ENCODE data around the gene SLPI.

SLPI gene

GRCh38 chr20:45289942-45290676 lies 35.7 kb upstream of the SLPI start:
- Mint-ChIP-seq H3K4me1 (peaks cover 14 to 26% of the 10 kb centered on the region in 2 donors), H3K4me3 (no peak overlapping the region), H3K9me3 (no peaks in the 10 kb centered on the region), H3K36me3 (no peaks in the 10 kb centered on the region), H3K27me3 (peaks cover 34 to 55% of the 10 kb centered on the region in 2 donors), H3K27ac (no peak overlapping the region)
- no peak for ATAC-seq (replicated peaks)
- no peak for DNase-seq

GRCh38 chr20:45288860-45289259 lies 34.5 kb upstream of the SLPI start:
- peaks cover 13 to 23% of the 10 kb centered on the region in 2 donors for H3K4me1 Mint-ChIP-seq
- DNase-seq: no peak
- H3K27me3 Mint-ChIP-seq: peaks cover 29 to 57% of the 10 kb centered on the region in 2 donors
- ATAC-seq (replicated peaks): no peak
- H3K27ac Mint-ChIP-seq: no peak overlapping the region
- H3K9me3 Mint-ChIP-seq: no peaks in the 10 kb centered on the region
- H3K36me3 Mint-ChIP-seq: no peaks in the 10 kb centered on the region
- no peak overlapping the region for H3K4me3 Mint-ChIP-seq

GRCh38 chr20:45288376-45288775 lies 34.0 kb upstream of the SLPI start:
- Mint-ChIP-seq H3K27me3 (peaks cover 30 to 54% of the 10 kb centered on the region in 2 donors), H3K9me3 (no peaks in the 10 kb centered on the region), H3K36me3 (no peaks in the 10 kb centered on the region), H3K4me3 (no peak overlapping the region), H3K4me1 (peaks cover 12 to 18% of the 10 kb centered on the region in 2 donors), H3K27ac (no peak overlapping the region)
- DNase-seq: no peak
- ATAC-seq (replicated peaks): no peak

DNA sequence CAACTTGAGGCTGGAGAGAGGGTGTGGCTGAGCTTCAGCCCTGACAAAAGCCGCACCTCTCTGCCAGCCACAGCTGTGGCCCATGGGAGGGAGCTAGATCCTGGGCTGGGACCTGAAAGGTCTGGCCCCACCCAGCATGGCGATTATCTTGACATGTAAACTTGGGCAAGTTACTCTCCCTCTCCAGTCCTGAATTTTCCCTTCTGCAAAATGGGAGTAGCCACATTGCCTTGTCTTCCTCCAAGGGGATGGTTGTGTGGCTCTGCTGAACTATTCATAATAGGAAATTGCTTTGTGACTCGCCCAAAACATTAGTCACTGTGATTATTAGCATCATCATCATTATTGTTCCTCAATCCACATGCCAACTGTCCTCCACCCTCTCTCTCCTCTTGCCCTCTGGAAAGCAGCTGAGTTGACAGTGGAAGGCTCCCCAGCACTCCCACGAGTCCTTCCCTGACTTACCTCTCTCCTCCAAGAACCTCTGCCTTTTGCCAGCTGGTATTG lies 29.2 kb upstream of the SLPI start:
- no peak for ATAC-seq (replicated peaks)
- Mint-ChIP-seq H3K27me3 (peaks cover 38 to 48% of the 10 kb centered on the region in 2 donors), H3K27ac (no peak overlapping the region), H3K36me3 (no peaks in the 10 kb centered on the region), H3K4me1 (no peaks in the 10 kb centered on the region), H3K4me3 (no peak overlapping the region), H3K9me3 (peaks cover 0 to 2% of the 10 kb centered on the region in 2 donors)
- DNase-seq: no peak

GRCh38 chr20:45282700-45283550 lies 28.6 kb upstream of the SLPI start:
- peaks cover 0 to 3% of the 10 kb centered on the region in 2 donors for H3K9me3 Mint-ChIP-seq
- DNase-seq (no peak), ATAC-seq (replicated peaks) (no peak)
- H3K4me3 Mint-ChIP-seq: no peak overlapping the region
- no peak overlapping the region for H3K27ac Mint-ChIP-seq
- peaks cover 38 to 51% of the 10 kb centered on the region in 2 donors for H3K27me3 Mint-ChIP-seq
- no peaks in the 10 kb centered on the region for H3K36me3 Mint-ChIP-seq
- no peaks in the 10 kb centered on the region for H3K4me1 Mint-ChIP-seq

- no peaks in the 10 kb centered on the region for H3K36me3 Mint-ChIP-seq
- H3K27ac Mint-ChIP-seq: no peak overlapping the region
- peaks cover 50 to 64% of the 10 kb centered on the region in 2 donors for H3K27me3 Mint-ChIP-seq
- ATAC-seq (replicated peaks): no peak
- H3K4me1 Mint-ChIP-seq: no peaks in the 10 kb centered on the region
- H3K4me3 Mint-ChIP-seq: no peak overlapping the region
- peaks cover 0 to 3% of the 10 kb centered on the region in 2 donors for H3K9me3 Mint-ChIP-seq
- no peak for DNase-seq
Measured at GRCh38 chr20:45279992-45280391, 25.6 kb upstream of the SLPI start.

DNA sequence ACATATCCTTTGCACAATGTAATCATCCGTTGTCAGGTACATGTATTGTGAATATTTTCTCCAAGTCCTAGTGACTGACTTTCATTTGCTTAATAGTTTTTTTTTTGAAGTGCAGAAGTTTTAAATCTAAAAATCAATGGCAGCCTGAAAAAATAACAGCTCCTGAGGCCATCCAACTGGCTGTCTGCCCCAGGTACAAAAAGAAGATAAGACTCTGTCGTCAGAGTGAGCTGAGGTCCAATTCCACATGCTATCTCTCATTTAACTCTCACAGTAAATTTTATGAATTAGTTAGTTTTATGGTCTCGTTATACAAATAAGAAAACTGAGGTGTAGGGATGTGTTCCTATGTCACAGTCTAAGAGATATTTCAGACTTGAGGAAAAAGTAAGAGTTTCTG lies 21.0 kb upstream of the SLPI start:
- H3K9me3 Mint-ChIP-seq: peaks cover 0 to 3% of the 10 kb centered on the region in 2 donors
- H3K4me1 Mint-ChIP-seq: no peaks in the 10 kb centered on the region
- ATAC-seq (replicated peaks) (no peak), DNase-seq (no peak)
- H3K27ac Mint-ChIP-seq: no peak overlapping the region
- H3K27me3 Mint-ChIP-seq: peaks cover 56 to 82% of the 10 kb centered on the region in 2 donors
- no peaks in the 10 kb centered on the region for H3K36me3 Mint-ChIP-seq
- H3K4me3 Mint-ChIP-seq: no peak overlapping the region

- H3K27ac Mint-ChIP-seq: no peak overlapping the region
- DNase-seq: no peak
- H3K36me3 Mint-ChIP-seq: no peaks in the 10 kb centered on the region
- no peak overlapping the region for H3K4me3 Mint-ChIP-seq
- no peaks in the 10 kb centered on the region for H3K9me3 Mint-ChIP-seq
- H3K27me3 Mint-ChIP-seq: peaks cover 43 to 74% of the 10 kb centered on the region in 2 donors
- ATAC-seq (replicated peaks): no peak
- H3K4me1 Mint-ChIP-seq: no peaks in the 10 kb centered on the region
Measured at GRCh38 chr20:45269754-45270270, 15.4 kb upstream of the SLPI start.

DNA sequence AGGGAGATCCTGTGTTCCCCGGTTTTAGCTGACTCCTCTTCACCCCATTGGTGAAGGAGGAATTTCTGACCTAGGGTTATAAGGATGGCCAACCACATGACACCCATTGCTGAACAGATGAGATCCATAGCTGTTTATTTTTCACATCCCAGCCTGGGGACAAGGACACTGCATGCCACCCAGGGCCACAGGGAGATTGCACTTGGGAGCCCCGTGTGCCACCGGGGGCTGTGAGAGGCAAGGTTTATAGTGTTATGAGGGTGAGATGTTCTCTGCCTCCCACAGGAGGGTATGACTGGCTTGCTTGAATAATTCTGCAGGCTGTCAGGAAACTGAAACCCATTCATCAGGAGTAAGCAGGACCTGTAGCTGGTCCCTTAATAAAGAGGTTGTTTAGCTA lies 14.7 kb upstream of the SLPI start:
- Mint-ChIP-seq H3K4me3 (no peak overlapping the region), H3K4me1 (no peaks in the 10 kb centered on the region), H3K9me3 (no peaks in the 10 kb centered on the region), H3K27ac (no peak overlapping the region), H3K27me3 (peaks cover 39 to 76% of the 10 kb centered on the region in 2 donors), H3K36me3 (no peaks in the 10 kb centered on the region)
- DNase-seq (no peak), ATAC-seq (replicated peaks) (no peak)

GRCh38 chr20:45268531-45268930 lies 14.2 kb upstream of the SLPI start:
- ATAC-seq (replicated peaks) (no peak), DNase-seq (no peak)
- H3K27me3 Mint-ChIP-seq: peaks cover 33 to 74% of the 10 kb centered on the region in 2 donors
- H3K4me1 Mint-ChIP-seq: no peaks in the 10 kb centered on the region
- no peaks in the 10 kb centered on the region for H3K36me3 Mint-ChIP-seq
- no peak overlapping the region for H3K4me3 Mint-ChIP-seq
- no peak overlapping the region for H3K27ac Mint-ChIP-seq
- H3K9me3 Mint-ChIP-seq: no peaks in the 10 kb centered on the region

- H3K27me3 Mint-ChIP-seq: peaks cover 32 to 69% of the 10 kb centered on the region in 2 donors
- H3K36me3 Mint-ChIP-seq: no peaks in the 10 kb centered on the region
- no peak for ATAC-seq (replicated peaks)
- H3K4me1 Mint-ChIP-seq: no peaks in the 10 kb centered on the region
- no peak overlapping the region for H3K4me3 Mint-ChIP-seq
- no peak overlapping the region for H3K27ac Mint-ChIP-seq
- H3K9me3 Mint-ChIP-seq: no peaks in the 10 kb centered on the region
- no peak for DNase-seq
Measured at GRCh38 chr20:45266977-45267376, 12.6 kb upstream of the SLPI start.

DNA sequence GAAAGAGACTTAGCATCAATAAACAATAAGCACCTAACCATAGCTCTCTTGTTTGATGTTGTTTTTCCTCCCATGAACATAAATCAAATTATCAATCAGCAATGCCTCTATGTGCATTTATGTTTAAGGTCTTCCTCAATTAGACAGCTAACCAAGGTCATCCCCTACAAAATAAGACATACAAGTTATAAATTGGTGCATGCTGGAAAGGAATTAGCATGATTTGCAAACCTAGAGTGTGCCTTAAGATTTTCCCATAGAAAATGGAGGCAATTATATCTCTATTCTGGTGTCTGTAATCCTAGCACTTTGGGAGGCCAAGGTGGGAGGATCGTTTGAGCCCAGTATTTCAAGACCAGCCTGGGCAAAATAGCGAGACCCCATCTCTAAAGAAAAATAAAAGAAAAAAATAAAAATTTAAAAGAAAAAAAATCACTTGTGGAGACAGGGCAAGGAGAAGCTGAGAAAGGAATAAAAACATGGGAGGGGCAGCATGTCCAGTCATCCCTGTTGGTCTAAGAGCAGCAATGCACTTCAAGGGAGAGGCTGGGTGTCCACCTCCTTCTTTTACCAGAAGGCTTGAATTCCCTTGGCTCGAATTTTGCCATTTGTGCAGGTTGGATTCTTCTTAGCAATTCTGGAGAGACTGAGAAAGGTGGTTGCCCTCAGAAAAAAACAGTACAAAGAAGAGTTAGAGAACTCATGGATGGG lies 9.3 kb upstream of the SLPI start:
- H3K36me3 Mint-ChIP-seq: no peaks in the 10 kb centered on the region
- H3K4me1 Mint-ChIP-seq: no peaks in the 10 kb centered on the region
- no peaks in the 10 kb centered on the region for H3K9me3 Mint-ChIP-seq
- peaks cover 37 to 63% of the 10 kb centered on the region in 2 donors for H3K27me3 Mint-ChIP-seq
- H3K27ac Mint-ChIP-seq: no peak overlapping the region
- no peak overlapping the region for H3K4me3 Mint-ChIP-seq
- ATAC-seq (replicated peaks): no peak
- no peak for DNase-seq

- H3K4me3 Mint-ChIP-seq: no peak overlapping the region
- H3K27ac Mint-ChIP-seq: no peak overlapping the region
- H3K27me3 Mint-ChIP-seq: peaks cover 37 to 41% of the 10 kb centered on the region in 2 donors
- ATAC-seq (replicated peaks) (no peak), DNase-seq (no peak)
- no peaks in the 10 kb centered on the region for H3K36me3 Mint-ChIP-seq
- no peaks in the 10 kb centered on the region for H3K9me3 Mint-ChIP-seq
- peaks cover 0 to 3% of the 10 kb centered on the region in 2 donors for H3K4me1 Mint-ChIP-seq
Measured at GRCh38 chr20:45258664-45259063, 4.3 kb upstream of the SLPI start.

- Mint-ChIP-seq H3K4me1 (peaks cover 0 to 3% of the 10 kb centered on the region in 2 donors), H3K27ac (no peak overlapping the region), H3K9me3 (no peaks in the 10 kb centered on the region), H3K4me3 (no peak overlapping the region), H3K36me3 (no peaks in the 10 kb centered on the region), H3K27me3 (peaks cover 41 to 45% of the 10 kb centered on the region in 2 donors)
- ATAC-seq (replicated peaks) (no peak), DNase-seq (no peak)
Measured at GRCh38 chr20:45258259-45258658, 3.9 kb upstream of the SLPI start.
